Measurements from ENCODE around the gene IL17C. TPM values are rescaled to one million over a fixed set of nuclear protein-coding genes. Genes with fewer than 3 reads are reported as not detected.
A peak's percentile ranks its signal among the peaks of the same experiment; 100 is the strongest.

The IL17C gene
- total and polyA plus RNA-seq, 2 donors (not counting 1 experiment from before 2014, with no cell fraction given) = 1.3 to 1.5 TPM

DNA sequence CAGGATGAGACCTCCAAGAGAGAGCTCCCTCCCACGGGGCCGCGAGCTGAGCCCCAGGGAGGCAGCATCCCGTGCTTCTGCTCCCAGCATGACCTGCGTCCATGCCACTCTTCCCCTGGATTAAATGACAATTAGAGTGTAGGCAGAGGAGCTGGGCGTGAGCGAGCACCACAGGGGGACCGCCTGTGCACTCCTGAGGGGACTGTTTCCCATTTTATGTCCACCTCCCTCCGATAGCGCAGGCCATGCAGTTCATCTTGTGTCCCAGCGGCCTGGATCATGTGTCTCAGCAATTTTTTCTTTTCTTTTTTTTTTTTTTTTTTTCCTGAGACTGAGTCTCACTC is 5.8 kb upstream of the IL17C start:
- no peak for DNase-seq
- H3K4me3 Mint-ChIP-seq = no peak overlapping the region
- TF ChIP-seq EZH2 (IDR thresholded peaks at IDR 0.05; ENCODE audit: borderline replicate concordance, insufficient read depth, low read depth, low read length, poor library complexity, severe bottlenecking) = no peak
- TF ChIP-seq, protein P1, sequence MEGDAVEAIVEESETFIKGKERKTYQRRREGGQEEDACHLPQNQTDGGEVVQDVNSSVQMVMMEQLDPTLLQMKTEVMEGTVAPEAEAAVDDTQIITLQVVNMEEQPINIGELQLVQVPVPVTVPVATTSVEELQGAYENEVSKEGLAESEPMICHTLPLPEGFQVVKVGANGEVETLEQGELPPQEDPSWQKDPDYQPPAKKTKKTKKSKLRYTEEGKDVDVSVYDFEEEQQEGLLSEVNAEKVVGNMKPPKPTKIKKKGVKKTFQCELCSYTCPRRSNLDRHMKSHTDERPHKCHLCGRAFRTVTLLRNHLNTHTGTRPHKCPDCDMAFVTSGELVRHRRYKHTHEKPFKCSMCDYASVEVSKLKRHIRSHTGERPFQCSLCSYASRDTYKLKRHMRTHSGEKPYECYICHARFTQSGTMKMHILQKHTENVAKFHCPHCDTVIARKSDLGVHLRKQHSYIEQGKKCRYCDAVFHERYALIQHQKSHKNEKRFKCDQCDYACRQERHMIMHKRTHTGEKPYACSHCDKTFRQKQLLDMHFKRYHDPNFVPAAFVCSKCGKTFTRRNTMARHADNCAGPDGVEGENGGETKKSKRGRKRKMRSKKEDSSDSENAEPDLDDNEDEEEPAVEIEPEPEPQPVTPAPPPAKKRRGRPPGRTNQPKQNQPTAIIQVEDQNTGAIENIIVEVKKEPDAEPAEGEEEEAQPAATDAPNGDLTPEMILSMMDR (IDR thresholded peaks at IDR 0.05) = no peak
- 100% methylated on average over 7 of the region's 11 CpGs for WGBS (ENCODE audit: insufficient coverage)
- peaks cover 15% of the 10 kb centered on the region for H4K20me1 ChIP-seq (ENCODE audit: control insufficient read depth, insufficient read depth, low read length, poor library complexity, severe bottlenecking)
- no peaks in the 10 kb centered on the region for H3K27me3 ChIP-seq (replicated peaks in 1 of 4; ENCODE audit: control extremely low read depth in 1 of 4, control insufficient read depth in 3 of 4, insufficient read depth in 4 of 4, low read length in 3 of 4)
- no peak overlapping the region for H3K27ac Mint-ChIP-seq
- intact Hi-C loops (cut with micrococcal nuclease) = loop anchor here (5.0 to 10.0 kb wide), 2 partner anchors 152 to 180 kb away; partner anchors contain the start of genes PIEZO1 and ZFPM1
- H3K9me3 ChIP-seq (ENCODE audit: control extremely low read depth in 1 of 3, control insufficient read depth in 2 of 3, insufficient read depth in 1 of 3, low read length in 2 of 3) = peaks cover 0 to 7% (median 0%) of the 10 kb centered on the region in 3 donors
- POLR2A ChIA-PET = interaction anchor here (0.5 to 2.0 kb wide), 6 partner anchors 12 to 111 kb away, joined by 3 to 15 read pairs (median 4); partner anchors contain the start of gene CYBA
- no peak overlapping the region for H3K27ac ChIP-seq (ENCODE audit: low read length in 2 of 2)
- H3K9ac ChIP-seq (ENCODE audit: low read length) = no peak overlapping the region
- H3K4me1 ChIP-seq (ENCODE audit: control insufficient read depth in 2 of 2, insufficient read depth in 2 of 2, low read length in 2 of 2) = peaks cover 25 to 45% of the 10 kb centered on the region in 2 donors
- no peaks in the 10 kb centered on the region for H3K9me3 Mint-ChIP-seq (ENCODE audit: insufficient read depth)
- CTCF ChIA-PET = interaction anchor here (0.7 to 2.5 kb wide), 7 partner anchors 18 to 927 kb away, joined by 3 to 14 read pairs (median 7); partner anchors contain the start of genes CYBA and ZC3H18
- H3K4me2 ChIP-seq (replicated peaks; ENCODE audit: low read depth, low read length, poor library complexity, severe bottlenecking) = no peak overlapping the region
- no peak overlapping the region for H2AFZ ChIP-seq (ENCODE audit: insufficient read depth, low read depth, low read length, poor library complexity, severe bottlenecking)
- H3K36me3 ChIP-seq (replicated peaks in 1 of 2; ENCODE audit: control extremely low read depth in 1 of 2, control insufficient read depth in 1 of 2, extremely low read depth in 1 of 2, insufficient read depth in 2 of 2, low read length in 1 of 2) = peaks cover 0 to 40% of the 10 kb centered on the region in 2 experiments
- peaks cover 34% of the 10 kb centered on the region for H3K4me1 Mint-ChIP-seq
- H3K27me3 Mint-ChIP-seq = no peaks in the 10 kb centered on the region
- ATAC-seq (ENCODE audit: low read depth) = no peak
- no peak overlapping the region for H3K4me3 ChIP-seq (ENCODE audit: control extremely low read depth in 1 of 5, extremely low read depth in 1 of 5, insufficient read depth in 1 of 5, low read depth in 2 of 5, low read length in 4 of 5)
- H3K79me2 ChIP-seq (ENCODE audit: control insufficient read depth, insufficient read depth, low read length) = no peaks in the 10 kb centered on the region

DNA sequence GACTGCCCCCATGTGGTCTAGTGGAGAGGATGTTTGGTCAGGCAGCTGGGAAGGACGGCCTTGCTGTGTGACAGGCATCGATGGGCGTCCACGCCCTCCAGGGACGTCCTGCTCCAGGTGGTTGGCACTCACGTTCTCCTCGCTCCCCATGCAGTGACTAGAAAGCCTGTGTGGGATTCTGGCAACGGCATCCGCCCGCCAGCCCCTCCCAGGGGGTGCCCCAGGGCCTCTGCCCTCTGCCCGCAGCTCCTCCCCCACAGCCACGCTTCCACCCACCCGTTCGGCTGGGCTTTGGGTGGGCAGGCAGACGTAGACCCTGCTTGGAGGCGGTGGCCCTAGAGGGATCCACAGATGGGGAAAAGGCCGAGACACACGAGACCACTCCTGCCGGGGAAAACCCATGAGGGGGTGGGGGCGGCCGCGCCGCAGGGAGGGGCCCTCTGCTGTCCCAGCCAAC is 4.7 kb upstream of the IL17C start:
- Histone ChIP-seq H3K79me2 (ENCODE audit: control insufficient read depth, insufficient read depth, low read length) (peaks cover under 1% of the 10 kb centered on the region), H3K9me3 (ENCODE audit: control extremely low read depth in 1 of 3, control insufficient read depth in 2 of 3, insufficient read depth in 1 of 3, low read length in 2 of 3) (peaks cover 0 to 18% (median 0%) of the 10 kb centered on the region in 3 donors), H3K27me3 (replicated peaks in 1 of 4; ENCODE audit: control extremely low read depth in 1 of 4, control insufficient read depth in 3 of 4, insufficient read depth in 4 of 4, low read length in 3 of 4) (peaks cover 0 to 6% (median 0%) of the 10 kb centered on the region in 4 experiments), H3K4me2 (replicated peaks; ENCODE audit: low read depth, low read length, poor library complexity, severe bottlenecking) (peak overlapping the region; percentile 95), H4K20me1 (ENCODE audit: control insufficient read depth, insufficient read depth, low read length, poor library complexity, severe bottlenecking) (peaks cover 22% of the 10 kb centered on the region), H3K4me1 (ENCODE audit: control insufficient read depth in 2 of 2, insufficient read depth in 2 of 2, low read length in 2 of 2) (peaks cover 37 to 56% of the 10 kb centered on the region in 2 donors), H3K36me3 (replicated peaks in 1 of 2; ENCODE audit: control extremely low read depth in 1 of 2, control insufficient read depth in 1 of 2, extremely low read depth in 1 of 2, insufficient read depth in 2 of 2, low read length in 1 of 2) (peaks cover 0 to 29% of the 10 kb centered on the region in 2 experiments), H3K27ac (ENCODE audit: low read length in 2 of 2) (peak overlapping the region; percentile 81 to 87), H3K4me3 (ENCODE audit: control extremely low read depth in 1 of 5, extremely low read depth in 1 of 5, insufficient read depth in 1 of 5, low read depth in 2 of 5, low read length in 4 of 5) (peak overlapping the region in 4 of 5 experiments; percentile 62 to 78 (median 68)), H3K9ac (ENCODE audit: low read length) (peak overlapping the region; percentile 67), H2AFZ (ENCODE audit: insufficient read depth, low read depth, low read length, poor library complexity, severe bottlenecking) (peak overlapping the region; percentile 61)
- WGBS (ENCODE audit: insufficient coverage) = 2% methylated on average over 21 of the region's 23 CpGs
- DNase-seq (no peak), ATAC-seq (ENCODE audit: low read depth) (no peak)
- H3K4me3 Mint-ChIP-seq = peak overlapping the region; percentile 85
- H3K27ac Mint-ChIP-seq = peak overlapping the region; percentile 92
- no peaks in the 10 kb centered on the region for H3K27me3 Mint-ChIP-seq
- CTCF ChIA-PET = interaction anchor here (0.6 to 2.5 kb wide), 12 partner anchors 11 to 341 kb away, joined by 3 to 14 read pairs (median 4); partner anchors contain the start of gene ZC3H18
- H3K4me1 Mint-ChIP-seq = peaks cover 45% of the 10 kb centered on the region
- POLR2A ChIA-PET = interaction anchor here (0.7 to 2.0 kb wide), 6 partner anchors 14 to 224 kb away, joined by 4 to 15 read pairs (median 7); partner anchors contain the start of gene CYBA
- intact Hi-C loops (cut with micrococcal nuclease) = loop anchor here (1.0 to 10.0 kb wide), 8 partner anchors 18 to 181 kb away; partner anchors contain the start of genes CYBA, MVD, PIEZO1 and SNAI3
- H3K9me3 Mint-ChIP-seq (ENCODE audit: insufficient read depth) = no peaks in the 10 kb centered on the region
- TF ChIP-seq EZH2 (IDR thresholded peaks at IDR 0.05; ENCODE audit: borderline replicate concordance, insufficient read depth, low read depth, low read length, poor library complexity, severe bottlenecking) = no peak
- TF ChIP-seq, protein P1 (IDR thresholded peaks at IDR 0.05) = no peak

All from B cell (primary cell).